CD4-positive, alpha-beta T cell (primary cell): ENCODE measurements around the gene C12orf56. TPM values are rescaled to one million over a fixed set of nuclear protein-coding genes. Genes with fewer than 3 reads are reported as not detected.
A peak's percentile ranks its signal among the peaks of the same experiment; 100 is the strongest.

Experiments used
- ATAC-seq: fragments of 200-7000 bp; cut with Tn5 transposase; one replicate; pipeline ENCODE4 v1.10.0; 2022; ENCODE audit warnings: mild to moderate bottlenecking; ENCODE audit not compliant: poor library complexity
- CTCF ChIA-PET: fragments of 350-600 bp; sonication (Branson Sonifier 250); formaldehyde crosslinking; loops from one replicate; lab custom pipeline; 2021; ENCODE audit warnings: antibody characterized with exemption, inconsistent platforms; lab: Charles Lee
- POLR2A ChIA-PET: fragments of 350-600 bp; sonication (Branson Sonifier 250); formaldehyde crosslinking; loops from one replicate; lab custom pipeline; 2021; ENCODE audit warnings: antibody characterized with exemption, inconsistent platforms; lab: Charles Lee
- DNase-seq, 14 experiments: peaks; one replicate each; pipeline ENCODE4 v3.0.0-alpha.2; 2013 to 2020; ENCODE audit warnings: mixed read lengths in 2 of 14
- H3K27ac ChIP-seq, 2 donors: one replicate each; pipeline versions ENCODE4 v1.5.1 to v1.7.0; 2013; ENCODE audit warnings: low read length in 2 of 2, low read depth in 1 of 2, mild to moderate bottlenecking in 1 of 2
- H3K27me3 ChIP-seq, 2 experiments: 1 replicate in 1 of 2; 2 replicates in 1 of 2; pipeline versions ENCODE4 v1.6.1 to v1.7.0; 2013; ENCODE audit warnings: low read length in 2 of 2, control low read depth in 1 of 2, mild to moderate bottlenecking in 1 of 2, moderate library complexity in 1 of 2; ENCODE audit not compliant: insufficient read depth in 2 of 2, control insufficient read depth in 1 of 2
- H3K36me3 ChIP-seq: one replicate; pipeline ENCODE4 v1.6.1; 2013; ENCODE audit warnings: low read length, control low read depth; ENCODE audit not compliant: insufficient read depth
- H3K4me1 ChIP-seq: one replicate; pipeline ENCODE4 v1.6.1; 2013; ENCODE audit warnings: low read length, control low read depth; ENCODE audit not compliant: insufficient read depth
- H3K4me3 ChIP-seq: one replicate; pipeline ENCODE4 v1.5.1; 2013; ENCODE audit warnings: mild to moderate bottlenecking, low read length, moderate library complexity
- H3K9me3 ChIP-seq, 2 experiments: 1 replicate in 1 of 2; 2 replicates in 1 of 2; pipeline versions ENCODE4 v1.6.1 to v1.7.0; 2013; ENCODE audit warnings: low read length in 2 of 2, mild to moderate bottlenecking in 2 of 2, control low read depth in 1 of 2, moderate library complexity in 1 of 2; ENCODE audit not compliant: control insufficient read depth in 1 of 2, insufficient read depth in 1 of 2
- H3K27ac Mint-ChIP-seq: one replicate; pipeline ENCODE4 v1.8.0; 2020; ENCODE audit warnings: mixed read lengths
- H3K27me3 Mint-ChIP-seq: one replicate; pipeline ENCODE4 v1.8.0; 2021; ENCODE audit warnings: mixed read lengths
- H3K36me3 Mint-ChIP-seq: one replicate; pipeline ENCODE4 v1.8.0; 2021; ENCODE audit warnings: low read depth, mixed read lengths
- H3K4me1 Mint-ChIP-seq: one replicate; pipeline ENCODE4 v1.8.0; 2021; ENCODE audit warnings: low read depth, mixed read lengths
- H3K4me3 Mint-ChIP-seq: one replicate; pipeline ENCODE4 v1.8.0; 2020; ENCODE audit warnings: mild to moderate bottlenecking, mixed read lengths
- H3K9me3 Mint-ChIP-seq: one replicate; pipeline ENCODE4 v1.8.0; 2020; ENCODE audit warnings: mixed read lengths
- intact Hi-C, 2 experiments: fragments of 100-400 bp; cut with DNase I in 1 of 2; cut with micrococcal nuclease in 1 of 2; formaldehyde crosslinking; loops; one replicate each; pipeline versions ENCODE4 v1.15.1 to v1.9.0; 2023 to 2025; cut with DNase I, micrococcal nuclease
- total RNA-seq, 174 experiments: library from RNA in 2 of 174; stranded (reverse) in 2 of 174; gene quantifications; one replicate each; pipeline ENCODE4 v1.2.3 and lab custom pipeline; 2021 to 2026
- TF ChIP-seq, protein P1 (sequence below): fragments of 200-600 bp; IDR thresholded peaks from one replicate; pipeline ENCODE4 v1.8.0; 2022; ENCODE audit warnings: antibody characterized with exemption, mild to moderate bottlenecking

Gene C12orf56
- total RNA-seq, 2 experiments from 2014 or later = 0.08 to 0.17 TPM

DNA sequence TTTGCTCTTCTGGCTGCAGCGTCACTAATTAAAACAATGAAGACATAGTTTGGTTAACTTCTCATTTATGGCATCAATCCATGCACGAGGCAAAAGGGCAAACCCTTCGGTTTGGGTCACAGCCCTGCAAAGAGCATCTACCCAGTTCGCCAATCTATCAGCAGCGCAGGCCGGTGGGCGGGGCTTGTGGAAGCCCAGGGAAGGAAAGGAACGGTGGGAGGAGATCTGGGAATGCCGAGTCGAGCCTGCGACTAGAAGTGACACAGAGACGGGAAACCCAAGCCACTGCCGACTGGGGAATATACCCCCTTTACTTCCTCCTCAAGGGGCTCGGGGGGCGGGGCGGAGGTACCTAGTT, 168.9 kb downstream of the C12orf56 start:
- CTCF ChIA-PET = interaction anchor here (0.6 kb wide), 1 partner anchor 1907 kb away, joined by 3 read pairs; no protein-coding TSS in a partner anchor
- peaks cover 9% of the 10 kb centered on the region for H3K27me3 Mint-ChIP-seq
- Histone ChIP-seq H3K9me3 (no peaks in the 10 kb centered on the region), H3K36me3 (no peaks in the 10 kb centered on the region), H3K27ac (peak overlapping the region; percentile 84 to 98), H3K4me3 (peak overlapping the region; percentile 78), H3K27me3 (no peaks in the 10 kb centered on the region), H3K4me1 (peaks cover 13% of the 10 kb centered on the region)
- peak in 9 of 14 experiments; percentile 15 to 63 (median 39) for DNase-seq
- peak overlapping the region; percentile 95 for H3K27ac Mint-ChIP-seq
- TF ChIP-seq, protein P1, sequence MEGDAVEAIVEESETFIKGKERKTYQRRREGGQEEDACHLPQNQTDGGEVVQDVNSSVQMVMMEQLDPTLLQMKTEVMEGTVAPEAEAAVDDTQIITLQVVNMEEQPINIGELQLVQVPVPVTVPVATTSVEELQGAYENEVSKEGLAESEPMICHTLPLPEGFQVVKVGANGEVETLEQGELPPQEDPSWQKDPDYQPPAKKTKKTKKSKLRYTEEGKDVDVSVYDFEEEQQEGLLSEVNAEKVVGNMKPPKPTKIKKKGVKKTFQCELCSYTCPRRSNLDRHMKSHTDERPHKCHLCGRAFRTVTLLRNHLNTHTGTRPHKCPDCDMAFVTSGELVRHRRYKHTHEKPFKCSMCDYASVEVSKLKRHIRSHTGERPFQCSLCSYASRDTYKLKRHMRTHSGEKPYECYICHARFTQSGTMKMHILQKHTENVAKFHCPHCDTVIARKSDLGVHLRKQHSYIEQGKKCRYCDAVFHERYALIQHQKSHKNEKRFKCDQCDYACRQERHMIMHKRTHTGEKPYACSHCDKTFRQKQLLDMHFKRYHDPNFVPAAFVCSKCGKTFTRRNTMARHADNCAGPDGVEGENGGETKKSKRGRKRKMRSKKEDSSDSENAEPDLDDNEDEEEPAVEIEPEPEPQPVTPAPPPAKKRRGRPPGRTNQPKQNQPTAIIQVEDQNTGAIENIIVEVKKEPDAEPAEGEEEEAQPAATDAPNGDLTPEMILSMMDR = no peak
- peak; percentile 38 for ATAC-seq
- H3K36me3 Mint-ChIP-seq = peaks cover 13% of the 10 kb centered on the region
- POLR2A ChIA-PET = interaction anchor here (0.6 to 1.4 kb wide), 13 partner anchors 8 to 1947 kb away, joined by 3 to 15 read pairs (median 5); partner anchors contain the start of genes LEMD3, LLPH, RASSF3 and SRGAP1
- intact Hi-C loops = loop anchor here (2.0 to 10.0 kb wide), 6 partner anchors 181 to 953 kb away; partner anchors contain the start of gene XPOT (in 2 of the 2)
- no peaks in the 10 kb centered on the region for H3K9me3 Mint-ChIP-seq
- peaks cover 41% of the 10 kb centered on the region for H3K4me1 Mint-ChIP-seq
- H3K4me3 Mint-ChIP-seq = peak overlapping the region; percentile 97

DNA sequence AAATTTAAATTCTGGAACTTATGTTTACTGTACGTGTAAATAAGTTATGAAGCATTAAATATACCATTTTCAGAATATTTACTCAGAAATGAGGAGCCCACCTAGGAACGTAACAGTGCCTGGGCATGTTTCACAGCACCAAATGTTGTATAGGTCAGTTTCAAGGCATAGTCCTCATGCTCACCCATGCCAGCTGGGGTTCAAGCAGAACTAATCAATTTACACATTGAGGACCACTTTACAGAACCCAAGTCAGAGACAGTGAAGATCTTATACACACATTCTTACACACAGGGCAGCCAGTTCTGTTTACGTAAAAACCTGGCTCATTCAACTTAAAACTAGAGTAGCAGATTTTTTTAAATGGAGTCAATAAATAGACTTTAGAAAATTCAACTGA, 170.5 kb downstream of the C12orf56 start:
- CTCF ChIA-PET = no interaction called here
- POLR2A ChIA-PET = no interaction called here
- H3K4me3 Mint-ChIP-seq = no peak overlapping the region
- no peaks in the 10 kb centered on the region for H3K9me3 ChIP-seq
- no peaks in the 10 kb centered on the region for H3K27me3 ChIP-seq
- intact Hi-C loops = loop anchor here (5.0 to 10.0 kb wide), 4 partner anchors 182 to 955 kb away; partner anchors contain the start of gene XPOT (in 1 of the 2)
- H3K36me3 ChIP-seq = peaks cover 6% of the 10 kb centered on the region
- H3K27ac ChIP-seq = no peak overlapping the region
- TF ChIP-seq, protein P1 = no peak
- no peak overlapping the region for H3K4me3 ChIP-seq
- H3K9me3 Mint-ChIP-seq = no peaks in the 10 kb centered on the region
- ATAC-seq (no peak), DNase-seq (no peak)
- peaks cover 13% of the 10 kb centered on the region for H3K4me1 ChIP-seq
- no peak overlapping the region for H3K27ac Mint-ChIP-seq
- peaks cover 41% of the 10 kb centered on the region for H3K4me1 Mint-ChIP-seq
- H3K36me3 Mint-ChIP-seq = peaks cover 23% of the 10 kb centered on the region
- peaks cover 2% of the 10 kb centered on the region for H3K27me3 Mint-ChIP-seq

DNA sequence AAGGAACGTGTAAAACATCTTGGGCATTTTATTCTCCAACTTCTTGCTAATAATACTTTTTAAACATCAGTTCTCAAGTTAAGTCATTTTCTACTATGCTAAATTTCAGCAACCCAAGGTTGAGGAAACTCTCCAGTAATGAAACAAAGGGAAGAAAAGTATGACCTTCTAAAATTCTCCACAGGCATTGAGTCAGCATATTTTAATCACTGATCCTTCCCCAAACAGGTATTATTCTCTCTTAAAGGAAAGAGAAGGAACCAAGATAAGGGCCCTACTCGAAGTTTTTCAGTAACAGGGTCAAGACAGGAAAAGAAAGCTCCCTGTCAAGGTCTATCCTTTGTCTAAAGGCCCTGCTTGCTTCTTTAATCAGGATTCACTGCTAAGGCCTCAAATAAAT, 171.4 kb downstream of the C12orf56 start:
- intact Hi-C loops = no loop called here
- POLR2A ChIA-PET = interaction anchor here (0.6 kb wide), 1 partner anchor 172 kb away, joined by 3 read pairs; no protein-coding TSS in a partner anchor
- peaks cover 41% of the 10 kb centered on the region for H3K4me1 Mint-ChIP-seq
- Histone ChIP-seq H3K36me3 (peaks cover 7% of the 10 kb centered on the region), H3K27me3 (no peaks in the 10 kb centered on the region), H3K4me1 (peaks cover 13% of the 10 kb centered on the region), H3K27ac (no peak overlapping the region), H3K9me3 (no peaks in the 10 kb centered on the region), H3K4me3 (no peak overlapping the region)
- H3K9me3 Mint-ChIP-seq = no peaks in the 10 kb centered on the region
- H3K4me3 Mint-ChIP-seq = peak overlapping the region; percentile 46
- CTCF ChIA-PET = no interaction called here
- H3K27ac Mint-ChIP-seq = peak overlapping the region; percentile 53
- peaks cover 29% of the 10 kb centered on the region for H3K36me3 Mint-ChIP-seq
- TF ChIP-seq, protein P1 = no peak
- no peak for DNase-seq
- no peaks in the 10 kb centered on the region for H3K27me3 Mint-ChIP-seq
- ATAC-seq = no peak
